ENCODE data around the gene ROBO2.

GRCh38 chr3:77535116-77535515, 495.2 kb downstream of the ROBO2 start:
- no peak for TF ChIP-seq CTCF (IDR thresholded peaks at IDR 0.05)
- TF ChIP-seq ZFX (IDR thresholded peaks at IDR 0.05; ENCODE audit: borderline replicate concordance): no peak

Measured in 22Rv1 (cell line).